ENCODE measurements around the gene KRTAP10-7.

DNA sequence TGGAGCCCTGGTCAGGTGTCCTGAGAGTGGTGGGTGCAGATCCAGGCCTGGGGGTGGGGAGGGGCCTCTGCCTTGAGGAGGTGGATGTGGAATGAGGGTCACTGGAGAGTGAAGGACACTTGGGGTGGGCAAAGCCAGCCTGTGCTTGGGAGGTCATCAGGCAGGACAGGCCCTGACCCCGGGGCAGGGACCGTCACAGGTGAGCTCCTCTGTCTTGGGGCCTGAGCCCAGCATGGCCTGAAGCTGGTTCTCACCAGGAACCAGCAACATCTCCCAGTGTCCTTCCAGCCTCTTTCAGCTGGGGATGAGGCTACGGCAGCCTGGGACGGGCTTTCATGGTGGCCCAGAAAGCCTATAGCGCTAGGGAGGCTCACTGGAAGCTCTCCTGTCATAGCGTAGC is 48.3 kb upstream of the KRTAP10-7 start:
- no peak for TF ChIP-seq POLR2A (IDR thresholded peaks at IDR 0.05)
- TF ChIP-seq, protein P1, sequence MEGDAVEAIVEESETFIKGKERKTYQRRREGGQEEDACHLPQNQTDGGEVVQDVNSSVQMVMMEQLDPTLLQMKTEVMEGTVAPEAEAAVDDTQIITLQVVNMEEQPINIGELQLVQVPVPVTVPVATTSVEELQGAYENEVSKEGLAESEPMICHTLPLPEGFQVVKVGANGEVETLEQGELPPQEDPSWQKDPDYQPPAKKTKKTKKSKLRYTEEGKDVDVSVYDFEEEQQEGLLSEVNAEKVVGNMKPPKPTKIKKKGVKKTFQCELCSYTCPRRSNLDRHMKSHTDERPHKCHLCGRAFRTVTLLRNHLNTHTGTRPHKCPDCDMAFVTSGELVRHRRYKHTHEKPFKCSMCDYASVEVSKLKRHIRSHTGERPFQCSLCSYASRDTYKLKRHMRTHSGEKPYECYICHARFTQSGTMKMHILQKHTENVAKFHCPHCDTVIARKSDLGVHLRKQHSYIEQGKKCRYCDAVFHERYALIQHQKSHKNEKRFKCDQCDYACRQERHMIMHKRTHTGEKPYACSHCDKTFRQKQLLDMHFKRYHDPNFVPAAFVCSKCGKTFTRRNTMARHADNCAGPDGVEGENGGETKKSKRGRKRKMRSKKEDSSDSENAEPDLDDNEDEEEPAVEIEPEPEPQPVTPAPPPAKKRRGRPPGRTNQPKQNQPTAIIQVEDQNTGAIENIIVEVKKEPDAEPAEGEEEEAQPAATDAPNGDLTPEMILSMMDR (IDR thresholded peaks at IDR 0.05), result no peak

Data from right lobe of liver (tissue), 4 donors.